Stimulated activated memory B cell treated with anti-CD40 and anti-IgM and Interleukin-4, amounts not matched to agents 10 μg/mL and 1 μg/mL and 100 μg/mL, for 72 hours (primary cell): ENCODE measurements around the gene GDI1.
A peak's percentile ranks its signal among the peaks of the same experiment; 100 is the strongest.

Experiments used
- ATAC-seq: fragments of 150-1000 bp; cut with Tn5 transposase; 2 replicates; pipeline ENCODE4 v1.10.0; 2021
- H3K27ac Mint-ChIP-seq: one replicate; pipeline ENCODE4 v1.8.0; 2022; ENCODE audit warnings: mild to moderate bottlenecking, mixed read lengths
- H3K27me3 Mint-ChIP-seq: one replicate; pipeline ENCODE4 v1.8.0; 2022; ENCODE audit warnings: mixed read lengths
- H3K36me3 Mint-ChIP-seq: one replicate; pipeline ENCODE4 v1.8.0; 2022; ENCODE audit warnings: mixed read lengths
- H3K4me1 Mint-ChIP-seq: one replicate; pipeline ENCODE4 v1.8.0; 2022; ENCODE audit warnings: mixed read lengths
- H3K4me3 Mint-ChIP-seq: one replicate; pipeline ENCODE4 v1.8.0; 2022; ENCODE audit warnings: mild to moderate bottlenecking, moderate library complexity, mixed read lengths
- H3K9me3 Mint-ChIP-seq: one replicate; pipeline ENCODE4 v1.8.0; 2022; ENCODE audit warnings: mixed read lengths

Gene GDI1

DNA sequence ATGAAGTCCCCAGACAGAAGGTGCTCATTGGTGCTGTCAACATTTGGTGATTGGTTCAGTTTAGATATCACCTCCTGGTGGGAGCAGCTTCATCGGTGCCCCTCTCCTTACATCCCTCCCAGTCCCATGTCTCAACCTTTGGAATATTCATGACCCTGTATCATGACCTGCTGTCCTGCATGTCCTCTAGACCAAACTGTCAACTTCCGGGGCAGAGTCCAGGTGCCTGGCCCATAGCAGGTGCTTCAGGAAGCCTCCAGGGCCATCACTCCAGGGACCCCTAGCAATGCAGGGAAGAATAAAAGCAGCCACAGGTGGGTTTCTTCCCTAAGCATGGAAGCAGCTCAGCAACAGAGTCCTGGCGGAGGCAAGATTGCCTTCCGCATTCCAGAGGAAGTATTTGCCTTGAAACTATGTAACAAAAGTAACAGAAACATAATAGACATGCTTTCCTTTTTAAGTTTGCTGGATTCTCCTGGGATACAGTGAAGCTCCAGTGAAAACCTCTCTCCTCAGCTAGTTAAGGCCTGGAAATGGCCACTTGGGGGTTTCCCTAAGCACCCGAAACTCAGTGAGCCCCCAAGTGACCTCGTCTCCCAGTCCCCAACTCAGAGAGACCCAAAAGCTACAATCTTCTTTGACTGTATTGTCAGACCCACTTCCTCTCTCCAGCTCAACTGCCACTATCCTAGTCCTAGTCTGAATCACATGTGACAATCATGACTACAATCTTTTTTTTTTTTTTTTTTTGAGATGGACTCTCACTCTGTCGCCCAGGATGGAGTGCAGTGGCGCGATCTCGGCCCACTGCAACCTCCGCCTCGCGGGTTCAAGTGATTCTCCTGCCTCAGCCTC lies 9.8 kb upstream of the GDI1 start:
- no peak for ATAC-seq
- H3K4me1 Mint-ChIP-seq, result peaks cover 21% of the 10 kb centered on the region
- H3K9me3 Mint-ChIP-seq, result no peaks in the 10 kb centered on the region
- H3K36me3 Mint-ChIP-seq, result peaks cover 5% of the 10 kb centered on the region
- no peak overlapping the region for H3K4me3 Mint-ChIP-seq
- no peak overlapping the region for H3K27ac Mint-ChIP-seq
- no peaks in the 10 kb centered on the region for H3K27me3 Mint-ChIP-seq

DNA sequence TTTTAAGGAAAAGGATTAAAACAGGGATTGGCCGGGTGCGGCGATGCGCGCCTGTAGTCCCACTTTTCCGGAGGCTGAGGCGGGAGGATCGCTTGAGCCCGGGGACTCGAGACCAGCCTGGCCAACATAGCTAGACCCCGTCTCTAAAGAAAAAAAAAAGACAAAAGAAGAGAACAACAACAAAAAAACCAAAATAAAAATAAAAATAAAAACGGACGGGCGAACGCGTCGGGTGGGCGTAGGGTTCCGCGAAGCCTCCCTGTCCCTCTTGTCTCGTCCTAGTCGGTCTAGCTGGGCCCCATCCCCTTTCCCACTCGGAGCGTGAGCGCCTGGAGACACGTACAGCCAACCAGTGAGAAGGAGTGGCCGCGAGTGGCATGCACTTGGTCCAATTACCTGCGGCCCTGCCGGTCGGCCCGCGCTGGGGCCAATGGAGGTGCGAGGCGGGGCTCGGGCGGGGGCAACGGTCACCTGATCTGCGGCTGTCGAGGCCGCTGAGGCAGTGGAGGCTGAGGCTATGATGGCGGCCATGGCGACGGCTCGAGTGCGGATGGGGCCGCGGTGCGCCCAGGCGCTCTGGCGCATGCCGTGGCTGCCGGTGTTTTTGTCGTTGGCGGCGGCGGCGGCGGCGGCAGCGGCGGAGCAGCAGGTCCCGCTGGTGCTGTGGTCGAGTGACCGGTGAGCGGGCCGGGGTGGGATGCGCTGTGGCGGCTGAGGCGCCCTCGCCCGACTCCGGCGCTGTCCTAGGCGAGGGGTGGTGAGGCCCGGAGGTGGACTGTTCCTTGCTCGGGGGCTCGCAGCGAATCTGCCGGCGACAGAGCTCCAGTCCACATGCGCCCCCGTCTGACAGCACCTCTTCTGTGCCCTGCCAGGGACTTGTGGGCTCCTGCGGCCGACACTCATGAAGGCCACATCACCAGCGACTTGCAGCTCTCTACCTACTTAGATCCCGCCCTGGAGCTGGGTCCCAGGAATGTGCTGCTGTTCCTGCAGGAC lies 8.5 kb upstream of the GDI1 start, which contains the start of gene ATP6AP1:
Gene ATP6AP1, plus strand, starts transcription at position 502 of the 996 bp plus-strand sequence. Its CDS starts 16 bp downstream, at position 518.
- peak within 1 kb of the TSS; percentile 86 for H3K4me3 Mint-ChIP-seq
- peak within 1 kb of the TSS; percentile 84 for H3K27ac Mint-ChIP-seq
- peak; percentile 98 for ATAC-seq
- H3K27me3 Mint-ChIP-seq, result no peaks in the 10 kb centered on the region
- H3K9me3 Mint-ChIP-seq, result no peaks in the 10 kb centered on the region
- peaks cover 21% of the 10 kb centered on the region for H3K4me1 Mint-ChIP-seq
- H3K36me3 Mint-ChIP-seq, result peaks cover 5% of the 10 kb centered on the region

- no peaks in the 10 kb centered on the region for H3K9me3 Mint-ChIP-seq
- ATAC-seq, result peak; percentile 57
- peak overlapping the region; percentile 86 for H3K4me3 Mint-ChIP-seq
- no peaks in the 10 kb centered on the region for H3K27me3 Mint-ChIP-seq
- H3K4me1 Mint-ChIP-seq, result peaks cover 21% of the 10 kb centered on the region
- H3K27ac Mint-ChIP-seq, result peak overlapping the region; percentile 84
- peaks cover 11% of the 10 kb centered on the region for H3K36me3 Mint-ChIP-seq
Measured at GRCh38 chrX:154429711-154430110, 7.2 kb upstream of the GDI1 start.

- Mint-ChIP-seq H3K27me3 (no peaks in the 10 kb centered on the region), H3K27ac (peak overlapping the region; percentile 84), H3K4me3 (peak overlapping the region; percentile 13), H3K4me1 (peaks cover 21% of the 10 kb centered on the region), H3K36me3 (peaks cover 15% of the 10 kb centered on the region), H3K9me3 (no peaks in the 10 kb centered on the region)
- ATAC-seq, result no peak
Measured at GRCh38 chrX:154430479-154430878, 6.5 kb upstream of the GDI1 start.

GRCh38 chrX:154430916-154431315 lies 6.0 kb upstream of the GDI1 start:
- no peaks in the 10 kb centered on the region for H3K27me3 Mint-ChIP-seq
- H3K36me3 Mint-ChIP-seq, result peaks cover 20% of the 10 kb centered on the region
- peaks cover 25% of the 10 kb centered on the region for H3K4me1 Mint-ChIP-seq
- H3K27ac Mint-ChIP-seq, result peak overlapping the region; percentile 84
- no peak for ATAC-seq
- H3K9me3 Mint-ChIP-seq, result no peaks in the 10 kb centered on the region
- H3K4me3 Mint-ChIP-seq, result no peak overlapping the region

GRCh38 chrX:154431341-154431740 lies 5.6 kb upstream of the GDI1 start:
- Mint-ChIP-seq H3K4me3 (peak overlapping the region; percentile 26), H3K27me3 (no peaks in the 10 kb centered on the region), H3K27ac (no peak overlapping the region), H3K9me3 (no peaks in the 10 kb centered on the region), H3K36me3 (peaks cover 24% of the 10 kb centered on the region), H3K4me1 (peaks cover 30% of the 10 kb centered on the region)
- ATAC-seq, result no peak

GRCh38 chrX:154432210-154432609 lies 4.7 kb upstream of the GDI1 start:
- Mint-ChIP-seq H3K4me3 (no peak overlapping the region), H3K36me3 (peaks cover 24% of the 10 kb centered on the region), H3K27ac (no peak overlapping the region), H3K4me1 (peaks cover 31% of the 10 kb centered on the region), H3K27me3 (no peaks in the 10 kb centered on the region), H3K9me3 (no peaks in the 10 kb centered on the region)
- ATAC-seq, result no peak

- no peaks in the 10 kb centered on the region for H3K27me3 Mint-ChIP-seq
- H3K4me3 Mint-ChIP-seq, result no peak overlapping the region
- H3K36me3 Mint-ChIP-seq, result peaks cover 24% of the 10 kb centered on the region
- H3K27ac Mint-ChIP-seq, result no peak overlapping the region
- ATAC-seq, result no peak
- H3K9me3 Mint-ChIP-seq, result no peaks in the 10 kb centered on the region
- peaks cover 35% of the 10 kb centered on the region for H3K4me1 Mint-ChIP-seq
Measured at GRCh38 chrX:154433605-154434004, 3.3 kb upstream of the GDI1 start.

GRCh38 chrX:154434394-154435168 lies 2.4 kb upstream of the GDI1 start:
- no peak overlapping the region for H3K27ac Mint-ChIP-seq
- no peaks in the 10 kb centered on the region for H3K27me3 Mint-ChIP-seq
- H3K4me3 Mint-ChIP-seq, result no peak overlapping the region
- H3K9me3 Mint-ChIP-seq, result no peaks in the 10 kb centered on the region
- peaks cover 38% of the 10 kb centered on the region for H3K4me1 Mint-ChIP-seq
- ATAC-seq, result no peak
- peaks cover 24% of the 10 kb centered on the region for H3K36me3 Mint-ChIP-seq

- H3K36me3 Mint-ChIP-seq, result peaks cover 24% of the 10 kb centered on the region
- peak overlapping the region; percentile 80 for H3K27ac Mint-ChIP-seq
- H3K9me3 Mint-ChIP-seq, result no peaks in the 10 kb centered on the region
- no peak for ATAC-seq
- H3K4me3 Mint-ChIP-seq, result no peak overlapping the region
- peaks cover 39% of the 10 kb centered on the region for H3K4me1 Mint-ChIP-seq
- no peaks in the 10 kb centered on the region for H3K27me3 Mint-ChIP-seq
Measured at GRCh38 chrX:154435171-154435733, 1.7 kb upstream of the GDI1 start.

- H3K4me1 Mint-ChIP-seq, result peaks cover 35% of the 10 kb centered on the region
- H3K27me3 Mint-ChIP-seq, result no peaks in the 10 kb centered on the region
- peak overlapping the region; percentile 80 for H3K27ac Mint-ChIP-seq
- peak; percentile 79 for ATAC-seq
- peak overlapping the region; percentile 80 for H3K4me3 Mint-ChIP-seq
- no peaks in the 10 kb centered on the region for H3K9me3 Mint-ChIP-seq
- H3K36me3 Mint-ChIP-seq, result peaks cover 22% of the 10 kb centered on the region
Measured at GRCh38 chrX:154436374-154436982, 476 bp upstream of the GDI1 start.

DNA sequence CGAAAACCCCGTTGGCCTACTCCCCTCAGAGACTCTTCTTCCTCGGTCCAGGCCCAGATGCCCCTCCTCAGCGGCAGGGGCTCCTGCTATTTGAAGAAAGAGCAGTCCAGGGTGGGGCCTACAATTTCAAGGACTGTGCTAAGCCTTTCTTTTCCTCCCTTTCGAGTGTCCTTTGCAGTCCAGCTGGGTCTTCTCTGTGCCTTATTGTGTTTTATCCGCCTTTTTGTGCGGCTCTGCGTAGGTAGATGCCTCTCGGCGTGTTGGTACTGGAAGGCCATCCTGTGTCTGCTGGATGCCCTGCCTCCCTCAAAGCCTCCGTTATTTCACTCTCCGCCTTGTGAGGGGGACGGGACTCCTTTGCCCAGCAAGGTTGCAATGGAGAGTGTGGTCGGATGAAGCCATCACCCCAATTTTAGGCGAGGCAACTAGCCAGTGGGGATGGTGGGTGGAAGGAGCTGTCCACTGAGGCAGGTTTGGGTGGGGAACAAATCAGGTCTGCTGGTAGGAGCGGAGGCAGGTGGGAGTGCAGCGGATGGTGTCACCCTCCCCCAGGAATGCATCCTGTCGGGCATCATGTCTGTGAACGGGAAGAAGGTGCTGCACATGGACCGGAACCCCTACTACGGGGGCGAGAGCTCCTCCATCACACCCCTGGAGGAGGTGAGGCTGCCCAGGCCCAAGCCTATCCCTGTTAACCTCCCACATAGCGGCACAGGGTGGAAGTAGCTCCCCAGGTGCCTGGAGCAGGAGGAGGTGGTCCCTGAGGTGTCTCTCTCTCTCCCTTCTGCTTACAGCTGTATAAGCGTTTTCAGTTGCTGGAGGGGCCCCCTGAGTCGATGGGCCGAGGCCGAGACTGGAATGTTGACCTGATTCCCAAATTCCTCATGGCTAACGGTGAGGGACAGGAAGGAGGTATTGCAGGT lies 1.3 kb downstream of the GDI1 start:
- peak overlapping the region; percentile 92 for H3K4me3 Mint-ChIP-seq
- H3K27me3 Mint-ChIP-seq, result no peaks in the 10 kb centered on the region
- no peaks in the 10 kb centered on the region for H3K9me3 Mint-ChIP-seq
- peaks cover 36% of the 10 kb centered on the region for H3K4me1 Mint-ChIP-seq
- H3K36me3 Mint-ChIP-seq, result peaks cover 19% of the 10 kb centered on the region
- no peak for ATAC-seq
- H3K27ac Mint-ChIP-seq, result peak overlapping the region; percentile 78

DNA sequence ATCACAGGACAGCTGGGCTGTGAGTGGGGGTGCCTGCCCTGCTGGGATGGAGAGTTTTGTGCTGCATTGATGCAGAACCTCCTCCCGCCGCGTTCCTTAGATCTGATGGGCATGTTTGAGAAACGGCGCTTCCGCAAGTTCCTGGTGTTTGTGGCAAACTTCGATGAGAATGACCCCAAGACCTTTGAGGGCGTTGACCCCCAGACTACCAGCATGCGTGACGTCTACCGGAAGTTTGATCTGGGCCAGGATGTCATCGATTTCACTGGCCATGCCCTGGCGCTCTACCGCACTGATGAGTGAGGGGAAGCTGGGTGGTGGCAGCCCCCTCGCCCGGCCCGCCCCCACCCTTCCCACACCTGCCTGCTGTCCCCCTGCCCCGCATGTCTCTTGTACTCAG lies 2.9 kb downstream of the GDI1 start:
- Mint-ChIP-seq H3K27ac (no peak overlapping the region), H3K27me3 (no peaks in the 10 kb centered on the region), H3K36me3 (peaks cover 14% of the 10 kb centered on the region), H3K9me3 (no peaks in the 10 kb centered on the region), H3K4me3 (no peak overlapping the region), H3K4me1 (peaks cover 42% of the 10 kb centered on the region)
- no peak for ATAC-seq
